H4 (cell line): ENCODE results near the gene PUM2. TPM values are rescaled to one million over a fixed set of nuclear protein-coding genes. Genes with fewer than 3 reads are reported as not detected.
"Not testable (repeated sequence)": the region's sequence is repeated elsewhere in the genome, so short reads cannot be mapped to it uniquely, and the experiment has no call there.

Experiments
- DNase-seq: peaks from one replicate; pipeline ENCODE4 v3.0.0-alpha.2; 2015; ENCODE audit warnings: low spot score
- total RNA-seq: library from RNA; depleted of rRNA; stranded (reverse); fragments of >200 nt; shearing (Covaris generic); gene quantifications from 2 replicates; pipeline ENCODE4 v1.2.3, GENCODE V29; 2014

PUM2 gene
- total RNA-seq, 1 experiment from 2014 or later = 12.6 TPM

DNA sequence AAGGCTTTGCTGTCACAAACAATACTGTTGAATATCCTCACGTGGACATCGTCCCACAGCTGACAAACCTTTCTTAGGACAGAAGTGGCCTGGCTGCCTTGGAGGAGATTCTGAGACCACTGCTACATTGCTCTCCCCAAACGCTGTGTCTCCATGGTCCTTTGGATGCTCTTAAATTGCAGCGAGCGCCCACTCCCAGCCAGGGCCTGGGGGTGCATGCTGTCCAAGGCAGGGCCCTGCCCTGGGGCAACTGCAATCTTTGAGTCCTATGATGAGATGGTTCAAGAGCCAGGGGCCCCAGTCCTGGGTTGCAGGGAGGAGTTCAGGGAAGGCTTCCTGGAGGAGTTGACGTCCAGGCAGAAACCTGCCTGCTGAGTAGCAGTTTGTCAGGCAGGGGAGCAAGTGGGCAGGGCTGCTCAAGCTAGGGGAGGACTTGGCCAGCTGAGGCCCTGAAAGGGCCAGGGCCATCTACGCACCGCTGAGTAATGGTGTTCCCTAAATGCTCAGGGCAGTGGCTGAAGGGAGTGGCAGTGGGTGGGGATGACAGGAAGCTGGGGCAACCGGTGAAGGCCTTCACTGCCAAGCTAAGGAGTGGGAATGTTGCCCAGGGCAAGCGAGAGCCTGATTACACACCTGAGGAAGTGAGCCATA lies 114.9 kb downstream of the PUM2 start:
- DNase-seq = no peak

DNA sequence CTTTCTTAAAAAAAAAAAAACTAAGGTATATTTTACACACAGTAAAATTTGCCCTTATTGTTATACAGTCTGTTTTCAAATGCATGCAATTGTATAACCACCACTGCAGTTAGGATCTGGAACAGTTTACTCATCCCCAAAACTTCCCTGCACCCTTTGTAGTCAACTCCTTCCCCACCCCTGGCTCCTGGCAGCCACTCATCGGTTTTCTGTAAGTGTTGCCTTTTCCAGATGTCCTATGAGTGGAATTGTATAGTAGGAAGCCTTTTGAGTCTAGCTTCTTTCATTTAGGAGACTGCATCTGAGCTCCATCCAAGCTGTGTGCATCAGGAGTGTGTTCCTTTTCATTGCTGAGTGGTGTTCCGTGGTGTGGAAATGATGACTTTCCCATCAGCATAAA lies 116.0 kb downstream of the PUM2 start:
- DNase-seq = not testable (repeated sequence)

DNA sequence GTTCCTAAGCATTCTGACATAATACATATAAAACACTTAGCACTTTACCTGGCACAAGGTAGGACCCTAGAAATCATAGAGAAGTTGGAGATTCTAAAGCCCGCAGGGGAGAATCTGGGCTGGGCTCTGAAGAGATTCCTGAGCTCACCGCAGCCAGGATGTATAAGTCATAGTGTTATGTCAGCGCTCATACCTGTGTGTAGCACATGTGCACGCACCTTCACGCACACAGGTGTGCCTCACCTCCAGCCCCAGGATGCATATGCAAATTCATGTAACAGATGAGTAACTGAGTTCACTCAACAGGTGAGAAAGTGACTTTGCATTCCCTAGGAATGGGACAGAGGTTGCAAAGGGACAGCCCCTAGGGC lies 117.8 kb downstream of the PUM2 start:
- no peak for DNase-seq

DNA sequence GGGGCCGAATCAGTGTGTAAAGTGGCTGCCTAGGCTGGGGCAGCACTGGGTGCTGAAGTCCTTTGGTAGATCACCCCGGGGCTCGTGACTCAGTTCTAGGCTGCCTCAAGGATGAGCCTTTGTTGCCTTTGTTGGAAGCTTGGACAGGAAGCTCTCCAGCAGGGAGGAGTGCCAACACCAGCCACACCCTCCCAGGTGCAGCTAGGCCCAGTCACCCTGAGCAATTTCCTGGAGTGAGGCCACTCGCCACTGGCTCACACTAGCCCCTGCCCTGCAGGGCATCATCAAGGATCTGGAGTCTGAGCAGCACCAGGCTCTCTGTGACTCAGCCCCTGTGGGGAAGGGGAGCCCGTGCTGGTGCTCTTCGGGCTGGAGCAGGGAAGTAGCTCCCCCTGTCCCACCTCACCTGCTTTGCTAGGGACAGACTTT lies 119.0 kb downstream of the PUM2 start:
- peak; percentile 28 for DNase-seq

DNA sequence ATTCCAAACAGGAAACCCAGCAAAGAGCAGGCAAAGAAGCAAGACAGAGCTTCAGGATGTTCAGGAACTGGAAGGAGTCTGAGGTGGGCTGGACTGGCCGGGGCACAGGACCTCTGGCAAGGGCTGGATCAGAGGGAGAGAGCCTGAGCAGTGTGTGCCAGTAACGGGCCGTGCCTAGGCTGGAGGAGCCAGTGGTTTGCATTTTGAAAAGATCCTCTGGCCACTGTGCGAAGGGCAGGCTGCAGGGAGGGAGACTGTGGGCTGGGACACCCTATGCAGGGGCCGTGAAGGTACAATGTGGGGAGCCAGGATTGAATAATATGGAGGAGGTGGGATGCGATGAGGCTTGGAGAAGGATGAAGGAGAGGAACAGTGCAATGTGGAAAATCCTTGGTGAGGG lies 119.5 kb downstream of the PUM2 start:
- no peak for DNase-seq

DNA sequence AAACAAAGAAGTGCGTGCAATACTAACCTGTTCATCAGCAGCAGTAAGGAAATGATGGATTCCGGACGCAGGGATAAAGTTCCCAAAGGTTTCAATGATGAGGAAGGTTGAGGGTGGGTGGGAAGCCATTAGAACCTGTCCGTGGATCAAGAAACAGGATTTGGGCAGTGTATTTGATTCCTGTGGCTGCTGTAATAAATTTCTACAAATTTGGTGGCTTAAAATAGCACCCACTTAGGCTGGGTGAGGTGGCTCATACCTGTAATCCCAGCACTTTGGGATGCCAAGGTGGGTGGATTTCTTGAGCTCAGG lies 120.6 kb downstream of the PUM2 start:
- no peak for DNase-seq

DNA sequence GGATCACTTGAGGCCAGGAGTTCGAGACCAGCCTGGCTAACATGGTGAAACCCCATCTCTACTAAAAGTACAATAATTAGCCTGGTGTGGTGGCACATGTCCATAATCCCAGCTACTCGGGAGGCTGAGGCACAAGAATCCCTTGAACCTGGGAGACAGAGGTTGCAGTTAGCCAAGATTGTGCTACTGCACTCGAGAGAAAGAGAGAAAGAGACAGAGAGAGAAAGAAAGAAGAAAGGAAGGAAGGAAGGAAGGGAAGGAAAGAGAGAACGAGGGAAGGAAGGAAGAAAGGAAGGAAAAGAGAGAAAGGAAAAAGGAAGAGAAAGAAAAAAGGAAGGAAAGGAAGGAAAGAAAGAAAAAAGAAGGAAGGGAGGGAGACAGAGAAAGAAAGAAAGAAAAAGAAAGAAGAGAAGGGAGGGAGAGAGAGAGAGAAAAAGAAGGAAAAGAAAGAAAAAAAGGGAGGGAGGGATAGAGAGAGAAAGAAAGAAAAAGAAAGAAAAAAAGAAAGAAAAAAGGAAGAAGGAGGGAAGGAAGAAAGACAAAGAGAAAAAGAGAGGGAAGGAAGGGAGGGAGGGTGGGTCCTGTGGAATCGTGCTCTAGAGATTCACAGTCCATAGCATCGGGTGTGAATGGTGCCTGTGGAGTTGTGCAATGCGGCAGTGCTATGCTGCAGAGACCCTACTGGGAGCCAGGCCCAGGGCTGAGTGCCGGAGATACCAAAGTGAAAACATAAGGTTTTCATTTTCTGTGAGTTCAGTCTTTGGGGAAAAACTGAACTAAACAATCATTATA lies 121.1 kb downstream of the PUM2 start:
- no peak for DNase-seq

DNA sequence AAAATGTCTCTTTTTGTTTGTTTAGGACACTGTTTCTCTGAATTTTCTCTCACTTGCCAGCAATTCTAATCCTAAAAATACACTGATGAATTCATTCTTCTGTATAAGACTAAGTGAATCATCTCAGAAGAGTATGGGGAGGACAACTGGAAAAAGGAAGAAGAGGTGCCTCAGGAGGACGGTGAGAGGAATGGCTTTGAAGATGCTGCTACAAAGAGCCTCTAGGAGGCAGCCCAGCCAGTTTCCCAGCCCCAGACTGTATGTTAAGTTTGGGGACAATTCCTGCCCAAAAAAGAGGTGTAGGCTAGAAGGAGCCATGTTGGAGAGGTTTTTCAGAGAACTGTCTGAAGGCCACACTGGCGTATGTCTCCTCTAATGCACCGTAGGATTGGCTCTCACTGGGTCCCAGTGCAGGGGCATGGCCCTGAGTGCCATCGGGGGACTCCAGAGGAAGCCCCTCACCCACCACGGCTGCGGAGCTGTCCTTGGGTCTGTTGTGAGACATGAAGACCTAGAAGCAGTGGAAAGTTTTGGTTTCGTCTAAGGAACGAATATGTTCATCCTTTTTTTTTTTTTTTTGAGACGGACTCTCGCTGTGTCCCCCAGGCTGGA lies 122.6 kb downstream of the PUM2 start:
- DNase-seq = no peak

DNA sequence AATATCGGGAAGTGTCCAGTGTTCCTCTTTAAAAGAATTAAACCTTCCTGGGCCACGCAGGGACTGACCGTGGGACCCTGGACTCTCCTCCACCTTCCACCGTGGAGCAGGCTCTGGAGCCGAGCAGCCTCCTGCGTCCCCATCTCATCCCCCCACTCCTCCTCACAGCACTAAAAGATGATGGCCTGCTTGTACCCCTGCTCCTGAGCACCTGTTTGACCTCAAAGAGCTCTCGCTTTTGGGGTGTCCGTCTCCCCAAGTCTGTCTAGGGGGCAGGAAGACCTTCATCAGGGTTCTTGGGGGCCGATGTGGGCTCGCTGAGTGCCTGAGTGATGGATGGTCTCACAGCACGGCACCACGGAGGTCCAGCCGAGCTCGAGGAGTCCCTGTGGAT lies 124.5 kb downstream of the PUM2 start:
- no peak for DNase-seq

DNA sequence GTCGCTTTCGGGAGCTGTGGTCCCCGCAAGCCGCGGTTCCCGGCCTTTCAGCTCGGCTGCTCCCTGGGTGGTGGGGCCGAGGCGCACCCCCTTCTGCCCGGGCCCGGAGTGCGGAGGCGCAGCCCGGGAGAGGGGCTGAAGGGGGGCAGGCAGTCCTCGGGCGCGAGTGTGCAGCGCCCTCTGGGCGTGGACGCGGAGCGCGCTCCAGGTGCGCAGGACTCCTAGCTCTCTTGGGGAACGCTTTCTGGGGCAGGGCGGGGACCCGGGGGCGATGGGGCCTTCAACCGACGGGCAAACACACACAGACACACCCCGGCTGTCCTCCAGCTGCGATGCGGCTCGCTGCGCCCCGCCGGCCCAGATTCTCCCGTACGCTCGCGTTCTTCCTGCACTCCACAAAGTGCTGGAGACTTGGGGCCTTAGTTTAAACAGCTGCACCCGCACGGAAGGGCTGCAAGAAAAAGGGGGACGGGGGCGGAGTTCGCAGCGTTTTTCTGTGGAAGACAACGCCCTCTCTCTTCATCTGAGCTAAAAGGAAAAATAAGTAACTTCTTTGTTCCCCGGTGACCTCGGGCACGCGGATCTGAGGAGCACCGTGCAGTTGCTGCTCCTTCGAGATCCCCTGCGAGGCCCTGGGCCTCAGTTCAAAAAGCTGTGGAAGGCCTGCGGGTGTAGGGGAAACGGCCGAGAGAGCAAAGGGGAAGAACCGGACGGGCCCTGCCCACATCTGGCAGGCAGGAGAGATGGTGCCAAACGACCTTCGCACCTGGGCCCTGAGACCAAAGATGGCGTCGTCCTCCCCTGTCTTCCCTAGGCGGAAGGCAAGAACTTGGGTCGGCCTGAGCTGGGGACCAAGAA lies 125.1 kb downstream of the PUM2 start:
- DNase-seq = no peak

DNA sequence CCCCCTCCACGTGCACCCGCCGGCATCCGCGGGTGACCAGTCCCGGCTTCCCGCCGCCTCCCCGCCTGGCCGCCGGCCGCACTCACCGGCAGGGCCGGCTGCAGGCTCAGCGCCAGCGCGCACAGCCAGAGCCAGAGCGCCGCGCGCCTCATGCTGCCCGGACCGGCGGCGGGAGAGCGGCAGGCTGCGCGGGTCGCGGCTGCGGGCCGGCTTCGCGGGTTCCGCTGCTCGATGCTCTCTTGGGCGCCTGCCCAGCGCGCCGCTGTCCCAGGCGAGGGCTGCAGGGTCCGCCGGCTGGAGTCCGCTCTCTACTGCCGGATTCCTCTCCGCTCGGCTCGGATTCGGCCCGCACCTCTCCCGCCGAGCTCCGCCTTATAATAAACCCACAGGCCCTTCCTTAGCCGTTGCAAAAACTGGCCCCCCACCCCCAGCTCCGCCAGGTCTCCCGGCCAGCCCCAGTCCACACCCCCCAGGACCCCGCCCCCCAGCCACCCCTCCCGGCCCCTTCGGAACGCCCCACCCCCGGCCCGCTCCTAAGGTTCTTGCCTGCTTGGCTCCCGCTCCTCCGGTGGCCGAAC lies 125.8 kb downstream of the PUM2 start, which contains the start of gene SDC1:
TSS of gene SDC1 (minus strand) at position 415 of the 578 bp plus-strand sequence. CDS start at position 152, 263 bp downstream.
- DNase-seq = no peak

DNA sequence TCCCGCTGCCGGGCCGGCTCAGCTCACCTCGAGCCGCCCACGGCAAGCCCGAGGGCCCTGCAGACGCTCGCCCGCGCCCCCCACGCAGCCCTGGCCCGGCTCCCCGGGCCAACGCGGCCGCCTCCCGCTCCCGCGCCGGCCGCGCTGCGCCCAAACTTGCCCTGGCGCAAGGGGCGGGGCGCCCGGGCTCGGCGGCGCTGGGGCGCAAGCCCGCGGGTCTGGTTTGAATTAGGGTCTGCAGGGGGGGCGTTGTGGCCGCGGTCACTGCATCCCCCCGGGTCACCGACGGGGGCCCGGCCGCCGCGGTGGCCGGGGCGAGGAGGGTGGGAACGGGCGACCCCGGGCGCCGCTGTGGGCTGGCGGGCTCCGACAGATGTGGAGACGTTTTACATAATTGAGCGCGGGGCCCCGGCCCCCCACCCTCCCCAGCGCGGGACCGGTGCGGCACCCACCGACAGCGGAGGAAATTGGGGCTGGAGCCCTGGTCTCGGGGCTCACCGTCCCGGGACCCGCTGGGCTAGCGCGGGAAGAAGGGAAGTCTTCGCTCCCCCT lies 126.4 kb downstream of the PUM2 start:
- no peak for DNase-seq

DNA sequence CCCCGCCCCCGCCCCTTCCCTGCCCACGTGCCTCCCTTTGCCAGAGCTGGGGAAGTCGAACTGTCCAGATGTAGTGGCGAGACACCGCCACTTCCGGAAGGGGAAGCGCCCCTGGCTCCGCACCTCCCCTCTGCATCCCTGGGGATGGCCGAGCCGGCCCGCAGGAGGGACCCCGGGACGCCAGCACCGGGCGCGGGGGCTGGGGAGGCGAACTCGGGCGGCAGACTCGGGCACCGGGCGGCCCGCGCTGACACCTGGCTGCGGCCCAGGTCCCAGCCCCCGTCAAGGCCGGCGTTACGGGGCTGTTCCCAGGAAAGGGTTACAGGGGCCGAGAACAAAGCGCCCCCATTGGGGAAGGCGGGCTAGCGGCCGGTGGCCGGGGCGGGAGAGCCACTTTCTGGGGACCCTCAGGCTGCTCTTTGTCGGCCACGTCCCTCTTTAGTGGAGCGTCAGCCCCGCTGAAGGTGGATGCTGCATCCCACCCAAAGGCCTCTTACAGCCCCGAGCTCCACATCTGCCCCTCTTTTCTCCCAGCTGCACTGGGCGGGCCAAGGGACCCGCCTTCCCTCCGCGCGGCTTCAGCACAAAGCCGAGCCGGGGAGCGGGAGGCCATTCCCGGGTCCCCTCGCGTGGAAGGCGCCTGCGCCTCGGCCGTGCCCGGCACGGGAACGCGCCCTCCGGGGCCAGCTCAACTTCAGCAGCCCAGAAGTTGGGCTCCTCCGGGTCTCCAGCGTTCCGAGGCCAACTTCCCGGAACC lies 127.1 kb downstream of the PUM2 start:
- DNase-seq = peak; percentile 35

DNA sequence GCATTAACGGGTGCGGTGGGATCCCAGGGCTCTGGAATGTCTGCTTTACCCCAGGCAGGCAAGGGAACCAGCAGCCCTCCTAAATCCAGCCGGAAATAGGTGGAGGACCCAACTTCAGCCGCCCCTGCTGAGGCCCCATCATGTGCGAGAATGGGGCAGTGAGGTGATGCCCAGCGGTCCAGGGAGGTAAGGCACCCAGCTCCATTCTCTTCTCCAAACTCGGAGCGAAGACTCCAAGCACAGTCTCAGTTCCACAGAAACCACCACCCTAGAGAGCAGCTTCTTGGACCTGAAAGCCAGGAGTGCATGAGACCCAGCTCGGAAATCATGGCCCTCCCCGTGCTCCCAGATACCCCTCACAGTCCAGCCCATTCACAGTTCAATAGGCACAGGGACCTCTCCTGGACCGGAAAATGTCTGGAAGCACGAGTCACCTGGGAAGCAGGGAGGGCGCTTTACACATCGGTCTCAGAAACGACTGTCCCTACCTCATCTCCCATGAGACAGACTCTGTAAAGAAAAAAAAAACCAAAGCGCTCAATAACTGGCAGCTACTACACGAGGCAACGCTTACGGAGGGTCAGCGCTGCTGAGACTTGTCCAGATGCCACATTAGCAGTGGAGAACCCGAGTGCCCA lies 127.8 kb downstream of the PUM2 start:
- no peak for DNase-seq

DNA sequence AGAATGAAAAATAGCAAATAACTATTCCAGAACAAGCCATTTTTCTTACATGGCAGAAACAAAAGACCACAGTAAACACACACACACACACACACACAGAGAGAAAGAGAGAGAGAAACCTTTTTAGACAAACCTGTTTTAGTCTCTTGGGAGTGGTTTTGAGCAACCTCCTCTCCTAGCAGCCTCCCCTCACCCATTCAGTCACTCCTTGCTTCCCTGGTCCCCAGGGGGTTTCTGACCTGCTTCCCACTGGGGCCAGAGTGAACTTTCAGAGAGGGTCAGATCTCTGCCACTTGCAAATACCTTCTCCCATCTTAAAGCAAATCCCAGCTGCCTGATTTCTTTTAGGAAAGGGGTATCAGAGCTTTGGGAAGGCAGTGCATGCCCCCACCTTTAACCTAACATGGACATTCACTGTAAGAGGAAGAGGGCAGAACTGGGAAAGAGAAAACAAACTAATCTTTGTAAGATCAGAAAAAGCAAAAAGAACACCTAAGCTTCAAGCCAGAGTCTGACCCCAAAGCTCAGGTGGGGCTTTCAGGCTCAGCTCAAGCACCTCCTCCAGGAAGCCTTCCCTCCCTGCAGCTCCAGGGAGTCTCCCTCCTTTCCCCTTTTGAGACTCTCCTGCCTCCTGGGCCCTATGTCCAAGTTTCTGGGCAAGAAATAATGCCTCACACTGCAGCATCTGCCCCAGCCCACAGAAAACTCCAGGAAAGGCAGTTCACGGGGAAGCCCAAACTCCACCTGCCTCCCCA lies 128.5 kb downstream of the PUM2 start:
- DNase-seq = no peak

DNA sequence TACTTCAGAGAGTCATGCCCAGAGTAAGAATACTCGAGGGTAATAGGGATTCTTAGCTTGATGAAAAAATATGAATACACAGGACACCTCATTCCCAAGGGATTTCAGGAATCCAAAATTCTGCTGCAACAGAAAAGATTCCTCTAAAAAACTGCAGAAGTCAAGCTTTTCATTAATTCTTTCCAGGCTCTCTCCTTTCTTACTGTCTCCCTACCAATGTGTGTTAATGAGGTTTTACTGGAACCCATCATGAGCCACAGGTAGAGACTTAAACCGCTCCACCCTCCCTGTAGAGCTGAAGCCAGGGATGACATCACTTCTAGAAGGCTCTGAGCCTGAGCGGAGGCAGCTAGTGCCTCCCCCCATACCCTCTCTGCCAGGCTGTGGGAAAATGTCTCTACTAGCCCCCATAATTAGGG lies 129.1 kb downstream of the PUM2 start:
- DNase-seq = no peak

DNA sequence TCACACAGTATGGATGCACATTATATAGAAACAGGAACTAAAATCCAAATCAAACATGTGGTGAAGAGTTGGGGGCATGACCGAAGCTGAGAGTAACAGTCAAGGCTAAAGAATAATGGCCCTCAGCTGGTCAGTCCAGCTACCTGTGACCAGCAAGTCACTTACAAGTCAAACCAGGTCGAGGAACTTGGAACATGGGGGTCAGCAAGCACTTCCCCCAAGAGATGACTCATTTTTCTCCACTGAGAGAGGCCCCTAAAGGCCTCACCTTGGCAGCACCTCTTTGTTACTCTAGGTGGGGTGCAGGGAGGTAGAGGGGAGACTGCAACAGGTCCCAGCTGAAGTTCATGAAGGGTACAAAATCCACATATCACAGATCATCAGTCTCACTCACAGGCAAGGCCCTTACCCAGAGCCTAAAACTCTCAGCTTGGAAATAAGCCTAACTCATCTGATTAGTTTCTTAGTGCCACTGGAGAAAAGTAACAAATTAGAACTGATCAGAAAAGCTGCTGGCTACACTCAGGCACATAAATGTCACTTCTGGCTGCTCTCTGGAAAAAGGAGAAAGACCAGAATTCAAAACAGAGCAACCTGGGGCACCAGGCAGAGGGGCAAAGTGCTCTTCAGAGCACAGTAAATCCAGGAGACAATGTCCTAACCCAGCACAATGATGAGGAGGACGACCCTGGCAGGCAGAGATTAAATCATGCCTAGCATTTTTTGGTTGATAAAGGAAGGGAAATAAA lies 129.7 kb downstream of the PUM2 start:
- DNase-seq = no peak

DNA sequence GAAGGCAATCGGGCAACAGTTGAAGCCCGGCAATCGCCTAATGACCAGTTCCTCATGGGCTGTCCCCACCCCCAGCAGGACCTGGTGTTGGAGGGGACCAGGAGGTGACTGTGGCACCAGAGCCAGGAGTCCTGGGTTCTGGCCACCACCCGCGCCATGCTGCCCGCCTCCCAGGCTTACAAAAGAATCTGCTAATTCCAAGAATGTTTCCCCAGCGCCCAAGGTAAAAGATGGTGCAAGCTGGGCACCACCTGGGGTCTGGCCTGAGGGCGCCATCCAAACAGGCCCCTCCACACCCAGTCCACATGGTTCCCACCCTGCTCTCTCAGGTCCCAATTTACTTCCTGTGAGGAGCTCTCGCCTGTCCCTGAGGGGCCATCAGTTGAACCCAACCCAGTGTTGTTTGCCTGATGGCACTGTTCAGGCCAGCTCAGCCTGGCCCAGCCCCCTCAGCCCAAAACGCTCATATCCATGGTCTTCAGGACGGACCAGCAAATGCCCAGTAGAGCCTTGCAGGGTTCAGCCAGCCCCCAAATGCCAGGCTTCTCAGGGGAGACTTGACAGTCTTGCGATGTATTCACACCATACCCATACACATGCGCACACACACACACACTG lies 130.8 kb downstream of the PUM2 start:
- no peak for DNase-seq
